Measurements from ENCODE around the gene CCDC97.

DNA sequence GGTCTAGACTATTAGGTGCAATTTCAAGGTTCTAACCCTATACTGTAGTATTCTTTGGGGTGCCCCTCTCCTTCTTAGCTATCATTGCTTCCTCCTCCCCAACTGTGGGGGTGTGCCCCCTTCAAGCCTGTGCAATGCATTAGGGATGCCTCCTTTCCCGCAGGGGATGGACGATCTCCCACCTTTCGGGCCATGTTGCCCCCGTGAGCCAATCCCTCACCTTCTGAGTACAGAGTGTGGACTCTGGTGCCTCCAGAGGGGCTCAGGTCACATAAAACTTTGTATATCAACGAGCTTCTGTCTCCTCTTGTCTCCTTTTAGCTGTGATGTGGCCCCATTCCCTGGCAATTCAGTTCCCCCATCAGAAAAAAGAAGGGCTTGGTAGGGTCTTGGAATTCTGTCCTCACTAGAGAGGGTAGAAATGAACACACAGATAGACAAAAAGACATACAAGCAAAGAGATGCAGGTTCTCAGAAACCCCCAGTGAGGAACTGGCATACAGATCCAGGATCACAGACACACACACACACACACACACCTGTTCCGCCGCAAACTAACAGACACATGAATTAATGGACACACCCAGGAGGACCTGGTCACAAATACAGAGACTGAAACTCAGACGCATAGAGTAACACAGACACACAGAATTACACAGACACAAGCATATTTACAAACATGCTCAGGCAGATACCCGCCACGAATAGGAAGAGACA lies 48.3 kb upstream of the CCDC97 start:
- TF ChIP-seq, protein P1, sequence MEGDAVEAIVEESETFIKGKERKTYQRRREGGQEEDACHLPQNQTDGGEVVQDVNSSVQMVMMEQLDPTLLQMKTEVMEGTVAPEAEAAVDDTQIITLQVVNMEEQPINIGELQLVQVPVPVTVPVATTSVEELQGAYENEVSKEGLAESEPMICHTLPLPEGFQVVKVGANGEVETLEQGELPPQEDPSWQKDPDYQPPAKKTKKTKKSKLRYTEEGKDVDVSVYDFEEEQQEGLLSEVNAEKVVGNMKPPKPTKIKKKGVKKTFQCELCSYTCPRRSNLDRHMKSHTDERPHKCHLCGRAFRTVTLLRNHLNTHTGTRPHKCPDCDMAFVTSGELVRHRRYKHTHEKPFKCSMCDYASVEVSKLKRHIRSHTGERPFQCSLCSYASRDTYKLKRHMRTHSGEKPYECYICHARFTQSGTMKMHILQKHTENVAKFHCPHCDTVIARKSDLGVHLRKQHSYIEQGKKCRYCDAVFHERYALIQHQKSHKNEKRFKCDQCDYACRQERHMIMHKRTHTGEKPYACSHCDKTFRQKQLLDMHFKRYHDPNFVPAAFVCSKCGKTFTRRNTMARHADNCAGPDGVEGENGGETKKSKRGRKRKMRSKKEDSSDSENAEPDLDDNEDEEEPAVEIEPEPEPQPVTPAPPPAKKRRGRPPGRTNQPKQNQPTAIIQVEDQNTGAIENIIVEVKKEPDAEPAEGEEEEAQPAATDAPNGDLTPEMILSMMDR (IDR thresholded peaks at IDR 0.05): no peak
- TF ChIP-seq POLR2A (IDR thresholded peaks at IDR 0.05): no peak

Data from lower leg skin (tissue), 3 donors.